Fibroblast of villous mesenchyme (primary cell): ENCODE data around the gene GALM. TPM values are rescaled to one million over a fixed set of nuclear protein-coding genes. Genes with fewer than 3 reads are reported as not detected.

Experiments used
- total RNA-seq: library from RNA; depleted of rRNA; stranded (reverse); fragments of >200 nt; gene quantifications from 2 replicates; pipeline ENCODE4 v1.2.3, GENCODE V29; 2012

The GALM gene
- total RNA-seq, 1 donor, result 19.9 TPM

Other genes with a start within 250 kb of the GALM start
- 40.6 and 57.0 TPM in 2 replicates for gene HNRNPLL, start 63.2 kb upstream of the GALM start, total RNA-seq
- 106 and 142 TPM in 2 replicates for gene SRSF7, start 85.2 kb downstream of the GALM start, total RNA-seq
- 4.5 and 15.1 TPM in 2 replicates for gene GEMIN6, start 112.1 kb downstream of the GALM start, total RNA-seq
- 22.5 and 28.9 TPM in 2 replicates for gene DHX57, start 209.8 kb downstream of the GALM start, total RNA-seq
- gene MORN2, start 209.9 kb downstream of the GALM start, total RNA-seq, result 10.8 and 13.5 TPM in 2 replicates
- 0.32 and 0.43 TPM in 2 replicates for gene ARHGEF33, start 223.8 kb downstream of the GALM start, total RNA-seq